ENCODE measurements around the gene LAMA3.
A peak's percentile ranks its signal among the peaks of the same experiment; 100 is the strongest.

The LAMA3 gene

GRCh38 chr18:23887493-23887892, 198.2 kb downstream of the LAMA3 start:
- TF ChIP-seq CTCF (IDR thresholded peaks at IDR 0.05; ENCODE audit: low read depth, low read length, missing control alignments) = no peak
- DNase-seq (ENCODE audit: extremely low read depth, low read depth) = no peak

DNA sequence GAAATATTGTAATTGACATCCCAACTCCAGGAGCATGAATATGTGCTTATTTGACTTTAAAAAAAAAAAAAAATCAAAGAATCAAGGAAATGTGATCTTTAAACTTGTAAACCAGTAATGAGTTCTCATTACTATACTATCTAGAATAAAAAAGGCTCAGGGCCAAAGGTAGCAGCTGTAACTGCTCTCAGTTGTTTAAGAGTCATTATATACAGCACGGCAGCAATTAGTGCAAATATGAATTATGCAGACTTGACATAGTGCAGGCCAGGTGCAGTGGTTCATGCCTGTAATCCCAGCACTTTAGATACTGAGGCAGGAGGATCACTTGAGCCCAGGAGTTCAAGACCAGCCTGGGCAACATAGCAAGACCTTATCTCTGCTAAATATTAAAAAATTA, 199.6 kb downstream of the LAMA3 start:
- no peak overlapping the region for H3K4me3 ChIP-seq (replicated peaks; ENCODE audit: low read depth, low read length)
- DNase-seq (ENCODE audit: extremely low read depth, low read depth) = no peak
- TF ChIP-seq CTCF (IDR thresholded peaks at IDR 0.05; ENCODE audit: low read depth, low read length, missing control alignments) = no peak

More at GRCh38 chr18:23887493-23887892, 198.2 kb downstream of the LAMA3 start:
- no peak overlapping the region for H3K4me3 ChIP-seq (replicated peaks; ENCODE audit: low read depth, low read length)

DNA sequence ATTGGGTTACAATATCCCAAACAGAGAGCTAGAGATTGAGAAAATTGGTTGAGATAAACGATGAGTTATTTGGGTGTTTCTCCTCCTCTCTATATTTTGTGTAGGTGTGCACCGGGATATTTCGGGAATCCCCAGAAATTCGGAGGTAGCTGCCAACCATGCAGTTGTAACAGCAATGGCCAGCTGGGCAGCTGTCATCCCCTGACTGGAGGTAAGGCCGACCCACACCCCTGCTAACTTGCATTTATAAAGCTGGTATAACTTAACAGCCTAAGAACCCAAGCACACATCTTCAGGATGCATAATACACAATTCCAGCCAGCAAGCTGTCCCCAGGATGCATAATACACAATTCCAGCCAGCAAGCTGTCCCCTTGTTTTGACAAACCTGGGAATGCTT, 200.7 kb downstream of the LAMA3 start:
- TF ChIP-seq CTCF (IDR thresholded peaks at IDR 0.05; ENCODE audit: low read depth, low read length, missing control alignments) = no peak
- H3K4me3 ChIP-seq (replicated peaks; ENCODE audit: low read depth, low read length) = no peak overlapping the region
- DNase-seq (ENCODE audit: extremely low read depth, low read depth) = no peak

DNA sequence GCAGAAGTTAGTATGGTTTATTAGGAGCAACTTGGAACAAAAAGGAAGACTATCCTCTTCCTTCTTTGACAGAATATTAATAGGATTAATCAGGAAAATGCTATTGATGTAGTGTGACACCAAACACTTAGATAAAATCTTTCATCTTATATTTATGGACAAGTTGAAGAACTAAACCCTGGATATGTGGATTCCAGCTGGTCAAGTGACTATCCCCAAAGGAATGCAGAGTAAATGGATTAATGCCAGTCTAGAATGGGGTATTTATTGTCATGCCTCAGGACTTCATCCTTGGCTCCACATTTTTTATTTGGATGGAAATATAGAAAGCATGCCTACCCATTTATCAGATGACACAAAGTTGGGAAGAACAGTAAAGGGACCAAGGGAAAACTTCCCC, 201.3 kb downstream of the LAMA3 start:
- no peak for TF ChIP-seq CTCF (IDR thresholded peaks at IDR 0.05; ENCODE audit: low read depth, low read length, missing control alignments)
- H3K4me3 ChIP-seq (replicated peaks; ENCODE audit: low read depth, low read length) = no peak overlapping the region
- peak; percentile 24 for DNase-seq (ENCODE audit: extremely low read depth, low read depth)

GRCh38 chr18:23893653-23894052, 204.4 kb downstream of the LAMA3 start:
- DNase-seq (ENCODE audit: extremely low read depth, low read depth) = no peak
- no peak overlapping the region for H3K4me3 ChIP-seq (replicated peaks; ENCODE audit: low read depth, low read length)
- TF ChIP-seq CTCF (IDR thresholded peaks at IDR 0.05; ENCODE audit: low read depth, low read length, missing control alignments) = no peak

DNA sequence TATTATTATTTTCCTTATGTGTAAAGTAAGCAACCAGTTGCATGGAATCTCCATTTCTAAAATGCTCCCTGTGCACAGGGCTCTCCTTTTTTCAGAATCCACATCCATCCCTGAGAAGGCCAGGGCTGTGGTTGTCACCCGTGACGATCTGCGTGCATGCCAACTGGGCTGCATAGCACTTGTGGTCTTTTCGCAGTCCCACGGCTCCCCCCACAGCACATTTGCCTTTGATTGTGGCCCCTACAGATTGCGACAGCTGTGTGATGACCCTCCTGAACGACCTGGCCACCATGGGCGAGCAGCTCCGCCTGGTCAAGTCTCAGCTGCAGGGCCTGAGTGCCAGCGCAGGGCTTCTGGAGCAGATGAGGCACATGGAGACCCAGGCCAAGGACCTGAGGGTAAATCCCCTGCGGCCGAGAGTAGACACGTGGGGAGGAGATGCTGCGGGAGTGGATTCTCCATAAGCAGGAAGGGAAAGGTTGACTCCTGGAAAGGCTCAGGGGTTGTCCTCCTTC, 205.5 kb downstream of the LAMA3 start:
- TF ChIP-seq CTCF (IDR thresholded peaks at IDR 0.05; ENCODE audit: low read depth, low read length, missing control alignments) = no peak
- DNase-seq (ENCODE audit: extremely low read depth, low read depth) = no peak
- H3K4me3 ChIP-seq (replicated peaks; ENCODE audit: low read depth, low read length) = no peak overlapping the region

DNA sequence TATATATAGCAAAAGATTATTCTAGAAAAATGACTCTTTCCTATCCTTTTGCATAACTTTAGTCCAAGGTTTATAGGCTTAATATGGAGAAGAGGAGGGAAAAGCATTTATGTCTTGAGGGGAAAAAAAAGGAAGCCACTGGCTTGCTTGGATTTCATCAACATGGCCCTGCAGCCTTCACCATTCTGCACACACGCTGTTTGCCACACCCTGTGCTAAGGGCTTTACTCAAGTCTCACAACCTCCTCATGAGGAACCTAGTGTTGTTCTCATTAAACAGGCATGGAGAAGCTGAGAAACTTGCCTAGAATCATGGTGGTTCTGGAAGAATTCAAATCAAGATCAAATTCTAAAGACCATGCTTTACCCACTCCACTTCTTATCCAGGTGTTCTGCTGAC, 208.0 kb downstream of the LAMA3 start:
- no peak overlapping the region for H3K4me3 ChIP-seq (replicated peaks; ENCODE audit: low read depth, low read length)
- no peak for DNase-seq (ENCODE audit: extremely low read depth, low read depth)
- no peak for TF ChIP-seq CTCF (IDR thresholded peaks at IDR 0.05; ENCODE audit: low read depth, low read length, missing control alignments)
